HepG2 (cell line): Measurements from ENCODE around the gene HOXA9. TPM values are rescaled to one million over a fixed set of nuclear protein-coding genes. Genes with fewer than 3 reads are reported as not detected.
A peak's percentile ranks its signal among the peaks of the same experiment; 100 is the strongest.

Source experiments
- ATAC-seq: fragments of 200-7000 bp; cut with Tn5 transposase; 3 replicates; pipeline ENCODE4 v1.9.1; 2020; ENCODE audit warnings: mild to moderate bottlenecking, moderate library complexity
- BruUV-seq: library from RNA; stranded (reverse); fragments of 400-500 nt; replicated peaks from 2 replicates; lab custom pipeline; 2021; lab: Mats Ljungman, UMichigan
- CTCF ChIA-PET: fragments of 300-600 bp; formaldehyde crosslinking; extraction: SDS; loops from one replicate; lab custom pipeline; 2021; ENCODE audit warnings: low total read pairs, inconsistent platforms, low intra/inter-chr PET ratio; lab: Yijun Ruan, JAX
- POLR2A ChIA-PET: fragments of 350-600 bp; sonication (Branson Sonifier 250); formaldehyde crosslinking; loops from one replicate; lab custom pipeline; 2020; ENCODE audit warnings: antibody characterized with exemption, inconsistent platforms; lab: Yijun Ruan, JAX
- DNase-seq: peaks from one replicate; pipeline ENCODE4 v3.0.0-alpha.2; 2015; ENCODE audit warnings: low spot score
- FAIRE-seq: peaks from 3 replicates; lab custom pipeline; 2011; peaks lifted over from hg19 to GRCh38; lab: Jason Lieb, UNC
- H2AFZ ChIP-seq: one replicate; pipeline ENCODE4 v1.6.1; 2011; ENCODE audit warnings: low read length, inconsistent platforms
- H3K27ac ChIP-seq: fragments of 300-600 bp; 3 replicates; pipeline ENCODE4 v1.8.0; 2011; ENCODE audit warnings: mixed run types, mild to moderate bottlenecking, mixed read lengths, low read length, inconsistent platforms; ENCODE audit not compliant: insufficient read depth; ENCODE audit errors: extremely low read length
- H3K27me3 ChIP-seq, 2 experiments: fragments of 200-600 bp in 1 of 2; 2 replicates in 1 of 2; 3 replicates in 1 of 2; pipeline versions ENCODE4 v1.6.0 to v1.8.0; 2011; ENCODE audit warnings: low read length in 2 of 2, mild to moderate bottlenecking in 2 of 2, moderate library complexity in 2 of 2, inconsistent platforms in 1 of 2; ENCODE audit not compliant: insufficient read depth in 2 of 2, control insufficient read depth in 1 of 2
- H3K36me3 ChIP-seq, 2 experiments: fragments of 200-600 bp in 1 of 2; replicated peaks in 1 of 2; 2 replicates in 1 of 2; 3 replicates in 1 of 2; pipeline versions ENCODE4 v1.5.1 to v1.8.0; 2011; ENCODE audit warnings: low read length in 2 of 2, inconsistent platforms in 1 of 2; ENCODE audit not compliant: insufficient read depth in 2 of 2, control insufficient read depth in 1 of 2
- H3K4me1 ChIP-seq: 2 replicates; pipeline ENCODE4 v1.5.1; 2012; ENCODE audit warnings: low read length, inconsistent platforms; ENCODE audit not compliant: insufficient read depth
- H3K4me2 ChIP-seq: 2 replicates; pipeline ENCODE4 v1.6.0; 2011; ENCODE audit warnings: low read depth, low read length, inconsistent platforms
- H3K4me3 ChIP-seq, 3 experiments: fragments of 200-600 bp in 1 of 3; sonication (generic), shearing (Covaris generic) in 1 of 3; replicated peaks in 1 of 3; 2 replicates each; pipeline ENCODE4 v1.5.1; 2011 to 2016; ENCODE audit warnings: low read length in 3 of 3, inconsistent platforms in 2 of 3, low read depth in 2 of 3, mild to moderate bottlenecking in 2 of 3, control low read depth in 1 of 3, mixed read lengths in 1 of 3; ENCODE audit not compliant: insufficient read depth in 1 of 3
- H3K79me2 ChIP-seq: one replicate; pipeline ENCODE4 v1.6.1; 2011; ENCODE audit warnings: low read length, inconsistent platforms; ENCODE audit not compliant: insufficient read depth
- H3K9ac ChIP-seq: 2 replicates; pipeline ENCODE4 v1.6.0; 2011; ENCODE audit warnings: mild to moderate bottlenecking, low read depth, low read length, inconsistent platforms; ENCODE audit not compliant: insufficient read depth
- H3K9me3 ChIP-seq: 2 replicates; pipeline ENCODE4 v1.5.1; 2012; ENCODE audit warnings: mild to moderate bottlenecking, low read length
- H4K20me1 ChIP-seq: 2 replicates; pipeline ENCODE4 v1.6.0; 2011; ENCODE audit warnings: inconsistent platforms, mild to moderate bottlenecking, low read length, moderate library complexity; ENCODE audit not compliant: insufficient read depth
- CCAR2 ChIP-seq: fragments of 200-400 bp; formaldehyde crosslinking; optimal IDR thresholded peaks from 2 replicates; pipeline ENCODE3; 2018; ENCODE audit warnings: low read depth, mild to moderate bottlenecking, low read length, moderate library complexity
- EED ChIP-seq: sonication (generic); formaldehyde crosslinking; IDR thresholded peaks from 2 replicates; pipeline ENCODE4 v1.5.0; 2020; ENCODE audit warnings: mild to moderate bottlenecking, missing genetic modification reagents
- JUNB ChIP-seq: sonication (generic); formaldehyde crosslinking; IDR thresholded peaks from 2 replicates; pipeline ENCODE4 v1.8.0; 2022; ENCODE audit warnings: missing genetic modification reagents, mild to moderate bottlenecking, borderline replicate concordance
- PTBP1 ChIP-seq: fragments of 200-400 bp; formaldehyde crosslinking; IDR thresholded peaks from 2 replicates; pipeline ENCODE4 v1.6.1; 2018; ENCODE audit warnings: low read length, low read depth; ENCODE audit not compliant: poor library complexity, severe bottlenecking
- REPIN1 ChIP-seq: sonication (generic); formaldehyde crosslinking; IDR thresholded peaks from 2 replicates; pipeline ENCODE4 v1.8.0; 2022; ENCODE audit warnings: missing genetic modification reagents, low read depth, mild to moderate bottlenecking, borderline replicate concordance
- RORA ChIP-seq: sonication (generic); formaldehyde crosslinking; IDR thresholded peaks from 2 replicates; pipeline ENCODE4 v1.5.0; 2020; ENCODE audit warnings: mild to moderate bottlenecking, missing genetic modification reagents, moderate library complexity
- SSRP1 ChIP-seq: IDR thresholded peaks from 2 replicates; pipeline ENCODE4 v1.6.1; 2016; ENCODE audit warnings: control low read depth
- ZFP62 ChIP-seq: sonication (generic); formaldehyde crosslinking; IDR thresholded peaks from 2 replicates; pipeline ENCODE4 v1.4.0; 2020; ENCODE audit warnings: missing genetic modification reagents
- ZNF670 ChIP-seq: sonication (generic); formaldehyde crosslinking; IDR thresholded peaks from 2 replicates; pipeline ENCODE4 v1.8.0; 2022; ENCODE audit warnings: mild to moderate bottlenecking, missing genetic modification reagents, borderline replicate concordance
- WGBS: methylation state at CpG from one replicate; pipeline ENCODE4 v1.1.6; 2017; ENCODE audit warnings: low lambda C conversion rate; 5-methylcytosine and 5-hydroxymethylcytosine counted together
- in situ Hi-C: cut with HindIII; loops from 2 replicates; pipeline ENCODE4 v1.10.0; 2017; ENCODE audit warnings: low pct_unique_long_range_greater_than_20kb; ENCODE audit not compliant: extremely low pct_ligation_motif_present
- intact Hi-C: fragments of 100-400 bp; cut with micrococcal nuclease; formaldehyde crosslinking; loops from one replicate; pipeline ENCODE4 v1.10.0; 2022; ENCODE audit not compliant: unreplicated experiment
- polyA plus RNA-seq, 8 experiments: library from polyadenylated mRNA; depleted of rRNA in 3 of 8; stranded (reverse) in 7 of 8; unstranded in 1 of 8; fragments of >200 nt; fragmentation: Illumina TruSeq in 4 of 8; extraction: Trizol in 4 of 8; gene quantifications; 2 replicates each; pipeline versions ENCODE4 v1.2.1 to v1.2.3, GENCODE V29; 2011 to 2016; ENCODE audit warnings: low read depth in 4 of 8, missing spikeins in 1 of 8, mixed read lengths in 1 of 8; ENCODE audit not compliant: insufficient read depth in 1 of 8
- total RNA-seq, 5 experiments: library from RNA; depleted of rRNA; stranded (reverse); fragments of >200 nt; fragmentation: Illumina TruSeq; extraction: Trizol; gene quantifications; 2 replicates each; pipeline ENCODE4 v1.2.3, GENCODE V29; 2016; ENCODE audit warnings: low read depth in 1 of 5

The HOXA9 gene
- total and polyA plus RNA-seq, 2 of the 13 experiments (the other 11 are each of a cell fraction or from before 2014, with no cell fraction given): not detected

- intact Hi-C loops: loop anchor here (5.0 kb wide), 1 partner anchor 478 kb away; no protein-coding TSS in a partner anchor
- no peaks in the 10 kb centered on the region for H3K36me3 ChIP-seq
- H3K4me3 ChIP-seq: peak overlapping the region in 1 of 3 experiments; percentile 68; a peak in 1 of 6 replicates
- H3K27me3 ChIP-seq: peaks cover 4 to 44% of the 10 kb centered on the region in 2 experiments
- H3K4me1 ChIP-seq: peaks cover 14% of the 10 kb centered on the region
- no peak for FAIRE-seq
- no peak overlapping the region for H3K9ac ChIP-seq
- no peaks in the 10 kb centered on the region for H4K20me1 ChIP-seq
- H2AFZ ChIP-seq: no peak overlapping the region
- TF ChIP-seq CCAR2: no peak
- TF ChIP-seq REPIN1: no peak
- TF ChIP-seq EED (CRISPR knock-in tag): no peak
- TF ChIP-seq JUNB: no peak
- no peak for TF ChIP-seq SSRP1
- no peak for TF ChIP-seq RORA
- no peak for TF ChIP-seq ZFP62 (CRISPR knock-in tag)
- TF ChIP-seq PTBP1: no peak
- TF ChIP-seq ZNF670 (CRISPR knock-in tag): no peak
- DNase-seq: no peak
- BruUV-seq: no TSS peak
- H3K27ac ChIP-seq: no peak overlapping the region
- H3K9me3 ChIP-seq: no peaks in the 10 kb centered on the region
- in situ Hi-C loops: loop anchor here (25.0 kb wide), 1 partner anchor 1073 kb away; no protein-coding TSS in a partner anchor
- no peaks in the 10 kb centered on the region for H3K79me2 ChIP-seq
- POLR2A ChIA-PET: interaction anchor here (1.3 kb wide), 1 partner anchor 10 kb away, joined by 10 read pairs; no protein-coding TSS in a partner anchor
- WGBS: 90% methylated on average over 23 of the region's 23 CpGs
- no peak for ATAC-seq
- peak overlapping the region; percentile 85 for H3K4me2 ChIP-seq
- CTCF ChIA-PET: interaction anchor here (1.3 to 1.7 kb wide), 7 partner anchors 9 to 790 kb away, joined by 3 to 13 read pairs (median 8); no protein-coding TSS in a partner anchor
Measured at GRCh38 chr7:27160145-27160545, 5.2 kb downstream of the HOXA9 start.
